K562 (cell line): ENCODE results near the gene PRR35. TPM values are rescaled to one million over a fixed set of nuclear protein-coding genes. Genes with fewer than 3 reads are reported as not detected.

Experiments
- ATAC-seq: fragments of 200-7000 bp; cut with Tn5 transposase; 3 replicates; pipeline ENCODE4 v1.9.1; 2020; ENCODE audit warnings: moderate library complexity
- BruUV-seq: library from RNA; stranded (reverse); fragments of 400-500 nt; replicated peaks from 2 replicates; lab custom pipeline; 2021; lab: Mats Ljungman, UMichigan
- CTCF ChIA-PET: fragments of 300-600 bp; formaldehyde crosslinking; extraction: SDS; loops from one replicate; lab custom pipeline; 2021; ENCODE audit warnings: low intra/inter-chr PET ratio; lab: Yijun Ruan, JAX
- POLR2A ChIA-PET: fragments of 300-600, 350-650 bp; sonication (Branson Sonifier 250); formaldehyde crosslinking; extraction: SDS; loops from one replicate; lab custom pipeline; 2021; ENCODE audit warnings: antibody characterized with exemption, inconsistent platforms; lab: Yijun Ruan, JAX
- DNase-seq, 4 experiments: peaks; one replicate each; pipeline versions ENCODE4 v3.0.0 to v3.0.0-alpha.2; 2011 to 2018; ENCODE audit warnings: low spot score in 3 of 4, mixed read lengths in 3 of 4; ENCODE audit errors: extremely low read depth in 1 of 4
- FAIRE-seq: peaks from 2 replicates; lab custom pipeline; 2011; peaks lifted over from hg19 to GRCh38; lab: Jason Lieb, UNC
- H2AFZ ChIP-seq: 2 replicates; pipeline ENCODE4 v1.6.0; 2011; ENCODE audit warnings: low read depth, low read length, control low read depth, inconsistent platforms
- H3K27ac ChIP-seq: fragments of 200-600 bp; 3 replicates; pipeline ENCODE4 v1.8.0; 2011; ENCODE audit warnings: low read depth, mild to moderate bottlenecking, control low read depth, inconsistent platforms, low read length, moderate library complexity, mixed read lengths; ENCODE audit errors: extremely low read depth
- H3K27me3 ChIP-seq, 2 experiments: fragments of 300-600 bp in 1 of 2; 2 replicates in 1 of 2; 3 replicates in 1 of 2; pipeline versions ENCODE4 v1.6.0 to v1.8.0; 2011; ENCODE audit warnings: inconsistent platforms in 2 of 2, low read length in 2 of 2, mild to moderate bottlenecking in 1 of 2, mixed read lengths in 1 of 2, moderate library complexity in 1 of 2; ENCODE audit not compliant: control insufficient read depth in 2 of 2, insufficient read depth in 2 of 2
- H3K36me3 ChIP-seq: fragments of 300-600 bp; 3 replicates; pipeline ENCODE4 v1.8.0; 2011; ENCODE audit warnings: mild to moderate bottlenecking, low read length, inconsistent platforms; ENCODE audit not compliant: control insufficient read depth, insufficient read depth
- H3K4me1 ChIP-seq, 2 experiments: fragments of 200-600 bp in 1 of 2; replicated peaks in 1 of 2; 2 replicates in 1 of 2; 3 replicates in 1 of 2; pipeline versions ENCODE4 v1.5.1 to v1.8.0; 2011; ENCODE audit warnings: inconsistent platforms in 2 of 2, low read length in 2 of 2, mild to moderate bottlenecking in 1 of 2, mixed read lengths in 1 of 2, moderate library complexity in 1 of 2; ENCODE audit not compliant: control insufficient read depth in 2 of 2, insufficient read depth in 2 of 2
- H3K4me2 ChIP-seq: 2 replicates; pipeline ENCODE4 v1.6.1; 2011; ENCODE audit warnings: low read length, control low read depth, inconsistent platforms, mixed read lengths; ENCODE audit not compliant: insufficient read depth
- H3K4me3 ChIP-seq: fragments of 200-600 bp; sonication (generic), shearing (Covaris generic); 2 replicates; pipeline ENCODE4 v1.5.1; 2016; ENCODE audit warnings: control low read depth, inconsistent platforms
- H3K79me2 ChIP-seq: fragments of 200-600 bp; 3 replicates; pipeline ENCODE4 v1.8.0; 2011; ENCODE audit warnings: low read length, inconsistent platforms; ENCODE audit not compliant: control insufficient read depth, insufficient read depth
- H3K9ac ChIP-seq, 2 experiments: 2 replicates each; pipeline versions ENCODE4 v1.6.0 to v1.6.1; 2011; ENCODE audit warnings: low read depth in 2 of 2, low read length in 2 of 2, control low read depth in 1 of 2, inconsistent platforms in 1 of 2, mild to moderate bottlenecking in 1 of 2, mixed read lengths in 1 of 2; ENCODE audit not compliant: insufficient read depth in 1 of 2
- H3K9me1 ChIP-seq: one replicate; pipeline ENCODE4 v1.6.0; 2011; ENCODE audit warnings: inconsistent platforms, mild to moderate bottlenecking, low read length, moderate library complexity; ENCODE audit not compliant: control insufficient read depth, insufficient read depth
- H3K9me3 ChIP-seq: replicated peaks from 2 replicates; pipeline ENCODE4 v1.5.1; 2011; ENCODE audit warnings: low read depth, low read length, inconsistent platforms; ENCODE audit not compliant: control insufficient read depth, insufficient read depth
- H4K20me1 ChIP-seq: replicated peaks from 2 replicates; pipeline ENCODE4 v1.6.1; 2011; ENCODE audit warnings: low read length, inconsistent platforms, mixed read lengths; ENCODE audit not compliant: control insufficient read depth, insufficient read depth
- HMGN3 ChIP-seq: IDR thresholded peaks from 2 replicates; pipeline ENCODE4 v1.6.1; 2011; ENCODE audit warnings: borderline replicate concordance, low read depth, mild to moderate bottlenecking, mixed read lengths, low read length; ENCODE audit not compliant: insufficient read length; ENCODE audit errors: extremely low read depth
- HNRNPLL ChIP-seq: fragments of 200-400 bp; formaldehyde crosslinking; IDR thresholded peaks from 2 replicates; pipeline ENCODE4 v1.6.1; 2017; ENCODE audit warnings: low read length, low read depth, mild to moderate bottlenecking; ENCODE audit not compliant: poor library complexity, severe bottlenecking
- ILK ChIP-seq: fragments of 450-650 bp; IDR thresholded peaks from 2 replicates; pipeline ENCODE4 v1.6.1; 2016; ENCODE audit warnings: missing genetic modification characterization, low read depth, mild to moderate bottlenecking, missing compliant biosample characterization, moderate library complexity, borderline replicate concordance
- KDM5B ChIP-seq: fragments of 200-600 bp; sonication (generic); IDR thresholded peaks from 2 replicates; pipeline ENCODE4 v1.6.1; 2012; ENCODE audit warnings: low read depth, mild to moderate bottlenecking, moderate library complexity, low read length, control low read depth, inconsistent platforms; ENCODE audit not compliant: insufficient replicate concordance
- MEF2A ChIP-seq: IDR thresholded peaks from 2 replicates; pipeline ENCODE4 v1.6.1; 2011; ENCODE audit warnings: low read depth, mild to moderate bottlenecking, low read length, moderate library complexity; ENCODE audit not compliant: control insufficient read depth
- PCBP2 ChIP-seq: fragments of 200-400 bp; formaldehyde crosslinking; IDR thresholded peaks from 2 replicates; pipeline ENCODE4 v1.6.1; 2018; ENCODE audit warnings: low read length, low read depth, mild to moderate bottlenecking, moderate library complexity; ENCODE audit not compliant: poor library complexity, severe bottlenecking
- RAD21 ChIP-seq, 2 experiments: fragments of 250-450 bp in 1 of 2; fragments of 450-650 bp in 1 of 2; sonication (Bioruptor Pico) in 1 of 2; formaldehyde crosslinking in 1 of 2; IDR thresholded peaks in 1 of 2; conservative IDR thresholded peaks in 1 of 2; 2 replicates each; pipeline versions ENCODE4 v1.4.0 to v1.8.0; 2020 to 2022; ENCODE audit warnings: mild to moderate bottlenecking in 2 of 2, moderate library complexity in 1 of 2
- RAD51 ChIP-seq: fragments of 450-650 bp; IDR thresholded peaks from 2 replicates; pipeline ENCODE4 v1.7.1; 2016; ENCODE audit warnings: low read depth, mild to moderate bottlenecking, borderline replicate concordance
- SMC3 ChIP-seq: conservative IDR thresholded peaks from 2 replicates; pipeline ENCODE4 v1.6.1; 2011; ENCODE audit warnings: low read depth, low read length, improper control_type of control experiment; ENCODE audit not compliant: insufficient read depth
- TOE1 ChIP-seq, 2 experiments: fragments of 450-650 bp in 1 of 2; sonication (generic) in 1 of 2; formaldehyde crosslinking in 1 of 2; IDR thresholded peaks; 2 replicates each; pipeline versions ENCODE4 v1.7.1 to v1.8.0; 2016 to 2022; ENCODE audit warnings: borderline replicate concordance in 2 of 2, mild to moderate bottlenecking in 2 of 2, antibody characterized with exemption in 1 of 2, inconsistent platforms in 1 of 2, low read depth in 1 of 2, missing genetic modification reagents in 1 of 2, moderate library complexity in 1 of 2
- ZNF311 ChIP-seq: fragments of 250-450 bp; sonication (Bioruptor Pico); IDR thresholded peaks from 2 replicates; pipeline ENCODE4 v1.4.0; 2020; ENCODE audit warnings: mild to moderate bottlenecking, moderate library complexity
- ZNF785 ChIP-seq: fragments of 250-450 bp; sonication (Bioruptor Pico); IDR thresholded peaks from 2 replicates; pipeline ENCODE4 v1.4.0; 2020; ENCODE audit warnings: mild to moderate bottlenecking
- WGBS: fragments of 100-300 bp; shearing (Covaris generic); methylation state at CpG from one replicate; pipeline ENCODE4 v1.1.6; 2016; ENCODE audit warnings: low coverage, mixed read lengths; ENCODE audit not compliant: insufficient coverage; ENCODE audit errors: missing lambda C conversion rate; 5-methylcytosine and 5-hydroxymethylcytosine counted together
- in situ Hi-C: fragments of 300-500 bp; cut with MboI; formaldehyde crosslinking; loops from 4 replicates; pipeline ENCODE4 v1.15.0; 2018; ENCODE audit warnings: inconsistent platforms, mixed read lengths
- intact Hi-C: fragments of 100-400 bp; cut with micrococcal nuclease; formaldehyde crosslinking; loops from 2 replicates; pipeline ENCODE4 v1.14.2; 2022
- polyA plus RNA-seq, 8 experiments: library from polyadenylated mRNA; depleted of rRNA in 4 of 8; stranded (reverse) in 5 of 8; unstranded in 3 of 8; fragments of >200 nt; fragmentation: Nextera tagmentation in 2 of 8; fragmentation: Illumina TruSeq in 1 of 8; extraction: Ambion mirVana in 2 of 8; extraction: Trizol in 1 of 8; gene quantifications; 2 replicates each; pipeline versions ENCODE4 v1.2.1 to v1.2.3, GENCODE V29; 2011 to 2014; ENCODE audit warnings: inconsistent platforms in 1 of 8, missing spikeins in 1 of 8
- total RNA-seq, 7 experiments: library from RNA; depleted of rRNA in 6 of 7; stranded (reverse); fragments of >200 nt in 6 of 7; fragmentation: Illumina TruSeq in 2 of 7; extraction: Trizol in 2 of 7; gene quantifications; 2 replicates each; pipeline versions ENCODE4 v1.2.1 to v1.2.3, GENCODE V29; 2011 to 2021; ENCODE audit warnings: low replicate concordance in 1 of 7
- TF ChIP-seq, protein P1 (sequence below), 3 experiments: IDR thresholded peaks in 2 of 3; conservative IDR thresholded peaks in 1 of 3; 2 replicates each; pipeline ENCODE4 v1.5.1; 2011 to 2012; ENCODE audit warnings: low read length in 3 of 3, mild to moderate bottlenecking in 3 of 3, control low read depth in 2 of 3, improper control_type of control experiment in 1 of 3, inconsistent platforms in 1 of 3, low read depth in 1 of 3, mixed read lengths in 1 of 3, moderate library complexity in 1 of 3; ENCODE audit not compliant: insufficient read depth in 2 of 3
- TF ChIP-seq, protein P2 (sequence below): fragments of 250-450 bp; sonication (Bioruptor Pico); IDR thresholded peaks from 2 replicates; pipeline ENCODE4 v1.5.0; 2021
- TF ChIP-seq, protein P3 (sequence below): fragments of 450-650 bp; IDR thresholded peaks from 2 replicates; pipeline ENCODE4 v1.6.1; 2017; ENCODE audit warnings: mild to moderate bottlenecking, moderate library complexity

The PRR35 gene
- total and polyA plus RNA-seq, 9 of the 15 experiments (the other 6 are each of a cell fraction or from before 2014, with no cell fraction given), result 0.17 to 0.45 (median 0.21) TPM; not detected in 5

DNA sequence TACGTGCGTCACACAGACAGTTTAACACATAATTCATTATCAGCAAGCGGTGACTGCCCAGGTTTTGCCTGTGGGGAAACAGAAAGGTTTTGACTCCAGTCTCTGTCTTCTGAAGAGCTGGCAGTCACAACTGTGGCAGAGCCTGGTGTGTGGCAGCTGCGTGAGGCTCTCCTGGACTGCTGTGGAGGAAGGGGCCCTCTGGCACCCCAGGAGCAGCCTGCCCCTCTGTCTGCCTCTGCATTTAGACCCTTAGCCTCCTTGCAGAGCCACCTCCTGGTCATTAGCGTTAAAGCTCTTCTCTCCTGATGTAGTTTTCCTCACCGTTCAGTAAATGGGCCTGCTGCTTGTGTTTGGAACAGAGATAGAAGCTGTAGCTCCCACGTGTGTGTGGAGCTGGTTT, 40.6 kb downstream of the PRR35 start:
- H4K20me1 ChIP-seq, result no peaks in the 10 kb centered on the region
- TF ChIP-seq TOE1 (IDR thresholded peaks at IDR 0.05; ENCODE audit: borderline replicate concordance) (no peak), TOE1 (CRISPR knock-in tag; IDR thresholded peaks at IDR 0.05; ENCODE audit: borderline replicate concordance, low read depth) (no peak), PCBP2 (no peak), MEF2A (no peak), ILK (no peak), HNRNPLL (no peak), ZNF785 (no peak), RAD51 (no peak), RAD21 (CRISPR knock-in tag; conservative IDR thresholded peaks at IDR 0.05 in 1 of 2, IDR thresholded peaks at IDR 0.05 in 1 of 2) (peak in 1 of 2 experiments; percentile 13; a peak in 1 of 4 replicates), HMGN3 (no peak), KDM5B (no peak), ZNF311 (CRISPR knock-in tag) (no peak), SMC3 (0 out of 2 replicates have a peak, but pooled peaks have one; percentile 18)
- TF ChIP-seq, protein P1, sequence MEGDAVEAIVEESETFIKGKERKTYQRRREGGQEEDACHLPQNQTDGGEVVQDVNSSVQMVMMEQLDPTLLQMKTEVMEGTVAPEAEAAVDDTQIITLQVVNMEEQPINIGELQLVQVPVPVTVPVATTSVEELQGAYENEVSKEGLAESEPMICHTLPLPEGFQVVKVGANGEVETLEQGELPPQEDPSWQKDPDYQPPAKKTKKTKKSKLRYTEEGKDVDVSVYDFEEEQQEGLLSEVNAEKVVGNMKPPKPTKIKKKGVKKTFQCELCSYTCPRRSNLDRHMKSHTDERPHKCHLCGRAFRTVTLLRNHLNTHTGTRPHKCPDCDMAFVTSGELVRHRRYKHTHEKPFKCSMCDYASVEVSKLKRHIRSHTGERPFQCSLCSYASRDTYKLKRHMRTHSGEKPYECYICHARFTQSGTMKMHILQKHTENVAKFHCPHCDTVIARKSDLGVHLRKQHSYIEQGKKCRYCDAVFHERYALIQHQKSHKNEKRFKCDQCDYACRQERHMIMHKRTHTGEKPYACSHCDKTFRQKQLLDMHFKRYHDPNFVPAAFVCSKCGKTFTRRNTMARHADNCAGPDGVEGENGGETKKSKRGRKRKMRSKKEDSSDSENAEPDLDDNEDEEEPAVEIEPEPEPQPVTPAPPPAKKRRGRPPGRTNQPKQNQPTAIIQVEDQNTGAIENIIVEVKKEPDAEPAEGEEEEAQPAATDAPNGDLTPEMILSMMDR (IDR thresholded peaks at IDR 0.05 in 2 of 3, conservative IDR thresholded peaks at IDR 0.05 in 1 of 3; ENCODE audit: insufficient read depth in 2 of 3, low read depth in 1 of 3, low read length in 3 of 3), result peak; percentile 44 to 46 (median 44)
- TF ChIP-seq, protein P2, sequence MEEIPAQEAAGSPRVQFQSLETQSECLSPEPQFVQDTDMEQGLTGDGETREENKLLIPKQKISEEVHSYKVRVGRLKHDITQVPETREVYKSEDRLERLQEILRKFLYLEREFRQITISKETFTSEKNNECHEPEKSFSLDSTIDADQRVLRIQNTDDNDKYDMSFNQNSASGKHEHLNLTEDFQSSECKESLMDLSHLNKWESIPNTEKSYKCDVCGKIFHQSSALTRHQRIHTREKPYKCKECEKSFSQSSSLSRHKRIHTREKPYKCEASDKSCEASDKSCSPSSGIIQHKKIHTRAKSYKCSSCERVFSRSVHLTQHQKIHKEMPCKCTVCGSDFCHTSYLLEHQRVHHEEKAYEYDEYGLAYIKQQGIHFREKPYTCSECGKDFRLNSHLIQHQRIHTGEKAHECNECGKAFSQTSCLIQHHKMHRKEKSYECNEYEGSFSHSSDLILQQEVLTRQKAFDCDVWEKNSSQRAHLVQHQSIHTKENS (CRISPR knock-in tag), result no peak
- TF ChIP-seq, protein P3, sequence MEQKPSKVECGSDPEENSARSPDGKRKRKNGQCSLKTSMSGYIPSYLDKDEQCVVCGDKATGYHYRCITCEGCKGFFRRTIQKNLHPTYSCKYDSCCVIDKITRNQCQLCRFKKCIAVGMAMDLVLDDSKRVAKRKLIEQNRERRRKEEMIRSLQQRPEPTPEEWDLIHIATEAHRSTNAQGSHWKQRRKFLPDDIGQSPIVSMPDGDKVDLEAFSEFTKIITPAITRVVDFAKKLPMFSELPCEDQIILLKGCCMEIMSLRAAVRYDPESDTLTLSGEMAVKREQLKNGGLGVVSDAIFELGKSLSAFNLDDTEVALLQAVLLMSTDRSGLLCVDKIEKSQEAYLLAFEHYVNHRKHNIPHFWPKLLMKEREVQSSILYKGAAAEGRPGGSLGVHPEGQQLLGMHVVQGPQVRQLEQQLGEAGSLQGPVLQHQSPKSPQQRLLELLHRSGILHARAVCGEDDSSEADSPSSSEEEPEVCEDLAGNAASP, result no peak

More for the DNA sequence above, 40.6 kb downstream of the PRR35 start:
- Histone ChIP-seq H3K9me3 (no peaks in the 10 kb centered on the region; the same call in 1 of the 2 replicates), H3K4me3 (no peak overlapping the region), H3K27ac (no peak overlapping the region), H3K27me3 (no peaks in the 10 kb centered on the region), H2AFZ (no peak overlapping the region), H3K4me2 (no peak overlapping the region), H3K9me1 (peaks cover 5% of the 10 kb centered on the region), H3K4me1 (peaks cover 0 to 16% of the 10 kb centered on the region in 2 experiments; a peak in 2 of 5 replicates), H3K9ac (0 out of 4 replicates have a peak overlapping the region, but pooled peaks of 1 of the 2 experiments have one; percentile 80), H3K36me3 (peaks cover 35% of the 10 kb centered on the region; the same call in 2 of the 3 replicates), H3K79me2 (peaks cover 58% of the 10 kb centered on the region)
- ChIA-PET POLR2A (interaction anchor here (1.2 to 1.6 kb wide), 3 partner anchors 9 to 21 kb away, joined by 3 to 8 read pairs (median 5); no protein-coding TSS in a partner anchor), CTCF (interaction anchor here (0.5 kb wide), 1 partner anchor 9 kb away, joined by 5 read pairs; no protein-coding TSS in a partner anchor)
- intact Hi-C loops, result no loop called here
- peak; percentile 84 for FAIRE-seq
- BruUV-seq, result no TSS peak
- in situ Hi-C loops, result no loop called here
- ATAC-seq, result peak; percentile 75
- WGBS, result 65% methylated on average over 7 of the region's 7 CpGs
- no peak for DNase-seq
